Prostate gland (tissue), 2 donors: ENCODE data around the gene RARG.

Experiments
- CTCF ChIP-seq, 4 experiments: fragments of 200-600 bp in 2 of 4; fragments of 450-650 bp in 2 of 4; sonication (generic) in 2 of 4; IDR thresholded peaks; 1 replicate in 3 of 4; 2 replicates in 1 of 4; pipeline ENCODE4 v1.5.1; 2016 to 2019; ENCODE audit warnings: antibody characterized with exemption in 4 of 4, mild to moderate bottlenecking in 2 of 4, moderate library complexity in 2 of 4
- POLR2A ChIP-seq: fragments of 450-650 bp; IDR thresholded peaks from one replicate; pipeline ENCODE4 v1.6.1; 2016; ENCODE audit warnings: antibody characterized with exemption, mild to moderate bottlenecking
- POLR2AphosphoS5 ChIP-seq: sonication (generic); formaldehyde crosslinking; IDR thresholded peaks from one replicate; pipeline ENCODE4 v1.6.1; 2017; ENCODE audit warnings: antibody characterized with exemption

- TF ChIP-seq POLR2A (no peak), CTCF (IDR thresholded peaks at IDR 0.05) (peak in 1 of 4 experiments; percentile 28), POLR2AphosphoS5 (no peak)
These were observed 413 bp downstream of the RARG start for GRCh38 chr12:53231671-53231920.
